HUES6 (cell line): ENCODE results near the gene HDAC9.

Source experiments
- H3K27ac ChIP-seq: 2 replicates; pipeline ENCODE4 v1.7.0; 2013; ENCODE audit warnings: low read depth, mild to moderate bottlenecking, low read length, inconsistent platforms
- H3K27me3 ChIP-seq: 2 replicates; pipeline ENCODE4 v1.6.1; 2013; ENCODE audit warnings: low read length; ENCODE audit not compliant: control insufficient read depth, insufficient read depth
- H3K36me3 ChIP-seq: 2 replicates; pipeline ENCODE4 v1.6.1; 2013; ENCODE audit warnings: low read length; ENCODE audit not compliant: control insufficient read depth, insufficient read depth
- H3K4me1 ChIP-seq: 2 replicates; pipeline ENCODE4 v1.6.1; 2013; ENCODE audit warnings: low read length; ENCODE audit not compliant: control insufficient read depth, insufficient read depth
- H3K4me3 ChIP-seq: 2 replicates; pipeline ENCODE4 v1.5.1; 2013; ENCODE audit warnings: low read depth, low read length
- H3K9ac ChIP-seq: one replicate; pipeline ENCODE4 v1.6.1; 2013; ENCODE audit warnings: mild to moderate bottlenecking, low read length
- H3K9me3 ChIP-seq: 2 replicates; pipeline ENCODE4 v1.6.1; 2013; ENCODE audit warnings: low read depth, low read length; ENCODE audit not compliant: control insufficient read depth, insufficient read depth

Gene HDAC9

DNA sequence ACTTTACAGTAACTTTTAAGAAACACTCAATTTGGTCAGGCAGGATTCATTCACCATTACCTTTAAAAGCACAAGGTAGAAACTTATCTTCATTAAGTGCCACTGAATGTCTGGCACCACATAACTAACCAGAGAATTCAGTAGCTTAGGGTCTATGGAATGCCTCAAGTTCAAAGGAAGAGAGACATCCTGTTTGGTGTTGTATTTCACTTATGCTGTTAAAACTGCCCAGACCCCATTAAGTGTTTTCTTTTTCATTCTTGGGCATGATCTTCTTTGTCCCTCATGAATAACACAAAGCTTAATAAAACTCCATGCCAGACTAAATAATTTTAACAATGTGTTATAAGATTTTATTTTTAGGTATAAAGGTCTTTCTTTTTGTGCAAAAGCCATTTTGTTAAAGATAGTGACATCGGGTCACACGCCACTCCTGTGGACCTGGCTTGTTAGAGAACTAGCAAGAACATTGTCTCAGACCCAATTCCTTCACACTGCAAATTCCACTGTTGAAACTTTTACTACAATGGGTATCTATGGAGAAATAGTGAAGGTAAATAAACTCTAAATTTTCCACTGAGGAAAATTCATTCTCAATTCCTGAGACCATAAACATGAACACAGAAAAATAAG is 400.9 kb downstream of the HDAC9 start:
- H3K9me3 ChIP-seq: no peaks in the 10 kb centered on the region
- H3K27ac ChIP-seq: no peak overlapping the region
- no peak overlapping the region for H3K9ac ChIP-seq
- no peaks in the 10 kb centered on the region for H3K36me3 ChIP-seq
- H3K4me3 ChIP-seq: no peak overlapping the region
- H3K27me3 ChIP-seq: no peaks in the 10 kb centered on the region
- peaks cover 12% of the 10 kb centered on the region; the same call in 1 of the 2 replicates for H3K4me1 ChIP-seq

DNA sequence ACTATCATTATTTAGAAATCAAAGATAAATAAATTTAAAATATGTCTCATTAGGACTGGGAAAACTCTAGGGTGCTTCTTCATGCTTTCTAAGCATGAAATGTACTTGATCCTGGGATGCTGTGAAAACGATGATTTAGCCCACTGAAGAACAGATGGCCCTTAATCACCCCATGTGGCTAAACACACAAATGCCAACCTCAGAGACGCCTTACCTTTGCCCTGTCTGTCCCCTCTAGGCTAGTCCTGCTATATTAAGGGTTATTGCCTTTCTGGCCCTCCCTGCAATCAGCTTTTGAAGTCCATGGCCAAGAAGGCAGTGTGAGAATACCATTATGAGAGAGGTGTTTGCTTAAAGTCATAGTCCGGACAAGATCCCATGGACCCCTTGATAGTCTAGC is 404.7 kb downstream of the HDAC9 start:
- no peak overlapping the region for H3K4me3 ChIP-seq
- H3K36me3 ChIP-seq: no peaks in the 10 kb centered on the region
- no peak overlapping the region for H3K9ac ChIP-seq
- no peaks in the 10 kb centered on the region for H3K9me3 ChIP-seq
- H3K27ac ChIP-seq: no peak overlapping the region
- no peaks in the 10 kb centered on the region for H3K27me3 ChIP-seq
- H3K4me1 ChIP-seq: peaks cover 12% of the 10 kb centered on the region; the same call in 1 of the 2 replicates

DNA sequence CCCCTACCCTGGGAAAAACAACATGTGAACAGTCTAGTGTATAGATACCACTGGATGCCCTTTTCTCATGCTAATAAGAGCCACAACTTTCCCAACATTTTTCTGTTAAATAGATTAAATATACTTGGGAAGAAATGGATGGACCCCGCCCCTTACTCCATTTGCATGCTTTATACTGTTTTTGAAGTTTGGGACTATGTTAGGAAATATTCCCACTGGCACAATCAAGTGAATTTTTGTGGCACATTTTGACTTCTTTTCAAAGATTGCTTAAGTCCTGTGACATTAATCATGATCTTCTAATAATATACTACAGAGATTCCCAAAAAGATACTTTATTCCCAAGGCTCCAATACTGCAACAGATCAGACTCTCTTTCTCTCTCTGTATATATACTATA is 405.3 kb downstream of the HDAC9 start:
- no peak overlapping the region for H3K27ac ChIP-seq
- no peaks in the 10 kb centered on the region for H3K36me3 ChIP-seq
- H3K9ac ChIP-seq: no peak overlapping the region
- H3K27me3 ChIP-seq: no peaks in the 10 kb centered on the region
- no peak overlapping the region for H3K4me3 ChIP-seq
- H3K9me3 ChIP-seq: no peaks in the 10 kb centered on the region
- H3K4me1 ChIP-seq: peaks cover 12% of the 10 kb centered on the region; the same call in 1 of the 2 replicates

DNA sequence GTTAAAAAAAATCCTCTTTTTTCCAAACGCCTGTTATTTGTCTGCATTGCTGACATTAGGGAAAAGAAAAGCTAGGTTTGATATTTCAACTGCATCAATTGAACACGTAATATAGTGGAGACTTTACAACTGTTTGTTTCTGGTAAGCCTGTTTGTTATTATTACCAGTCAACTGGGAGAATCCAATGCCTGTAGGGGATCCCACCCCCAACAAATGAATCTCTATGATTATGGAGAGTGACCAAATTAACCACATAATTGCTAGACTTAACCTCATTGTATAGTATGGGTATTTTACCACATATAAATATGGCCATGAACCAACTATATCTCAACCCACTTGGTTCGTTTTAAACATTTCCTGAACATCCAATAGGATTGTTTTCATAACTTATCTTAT is 405.8 kb downstream of the HDAC9 start:
- Histone ChIP-seq H3K4me3 (no peak overlapping the region), H3K27me3 (no peaks in the 10 kb centered on the region), H3K36me3 (no peaks in the 10 kb centered on the region), H3K4me1 (peaks cover 10% of the 10 kb centered on the region; the same call in 1 of the 2 replicates), H3K27ac (no peak overlapping the region), H3K9me3 (no peaks in the 10 kb centered on the region), H3K9ac (no peak overlapping the region)

DNA sequence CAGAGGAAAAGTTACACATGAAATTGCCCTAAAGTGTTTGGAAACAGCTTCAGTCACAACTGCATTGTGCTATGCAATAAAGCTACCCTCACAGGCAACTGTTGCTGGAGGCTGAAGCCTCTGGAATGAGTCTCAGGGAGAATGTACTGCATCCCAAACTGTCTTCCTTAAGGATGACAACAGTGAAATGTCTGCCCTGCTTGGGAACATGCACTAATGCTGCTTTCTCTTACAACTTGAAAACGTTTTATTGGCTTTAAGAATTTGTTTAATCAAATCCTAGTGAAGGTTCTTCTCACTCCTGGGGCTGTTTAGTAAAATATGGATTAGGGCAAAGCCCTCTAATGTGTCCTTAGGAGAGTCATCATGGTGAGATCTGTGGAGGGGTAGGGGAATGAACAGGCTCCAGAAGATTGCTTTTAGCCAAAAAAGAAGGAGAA is 406.5 kb downstream of the HDAC9 start:
- no peak overlapping the region for H3K9ac ChIP-seq

DNA sequence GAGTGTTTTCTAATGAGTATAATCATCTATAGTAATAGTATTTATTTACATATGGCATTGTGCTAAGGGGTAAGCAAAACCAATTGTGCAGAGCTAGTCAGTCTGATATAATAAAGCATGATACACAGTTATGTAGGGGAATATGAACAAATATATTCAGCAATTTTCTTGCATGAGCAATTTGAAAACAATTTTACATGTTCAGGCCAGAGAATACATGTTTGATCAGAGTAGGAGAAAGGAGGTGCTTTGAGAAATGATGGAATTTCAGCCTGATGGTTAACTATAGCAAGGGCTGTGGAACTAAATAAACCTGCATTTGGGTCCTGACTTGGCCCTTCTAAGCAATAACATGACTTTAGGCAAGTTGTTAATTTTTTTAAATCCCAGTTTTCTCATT is 407.3 kb downstream of the HDAC9 start:
- peaks cover 5% of the 10 kb centered on the region; the same call in 1 of the 2 replicates for H3K4me1 ChIP-seq
- H3K27me3 ChIP-seq: no peaks in the 10 kb centered on the region
- H3K9ac ChIP-seq: no peak overlapping the region
- no peaks in the 10 kb centered on the region for H3K36me3 ChIP-seq
- no peak overlapping the region for H3K4me3 ChIP-seq
- no peaks in the 10 kb centered on the region for H3K9me3 ChIP-seq
- H3K27ac ChIP-seq: no peak overlapping the region

More for the DNA sequence above, 406.5 kb downstream of the HDAC9 start:
- Histone ChIP-seq H3K36me3 (no peaks in the 10 kb centered on the region), H3K4me1 (peaks cover 5% of the 10 kb centered on the region; the same call in 1 of the 2 replicates), H3K9me3 (no peaks in the 10 kb centered on the region), H3K27me3 (no peaks in the 10 kb centered on the region), H3K4me3 (no peak overlapping the region), H3K27ac (no peak overlapping the region)

DNA sequence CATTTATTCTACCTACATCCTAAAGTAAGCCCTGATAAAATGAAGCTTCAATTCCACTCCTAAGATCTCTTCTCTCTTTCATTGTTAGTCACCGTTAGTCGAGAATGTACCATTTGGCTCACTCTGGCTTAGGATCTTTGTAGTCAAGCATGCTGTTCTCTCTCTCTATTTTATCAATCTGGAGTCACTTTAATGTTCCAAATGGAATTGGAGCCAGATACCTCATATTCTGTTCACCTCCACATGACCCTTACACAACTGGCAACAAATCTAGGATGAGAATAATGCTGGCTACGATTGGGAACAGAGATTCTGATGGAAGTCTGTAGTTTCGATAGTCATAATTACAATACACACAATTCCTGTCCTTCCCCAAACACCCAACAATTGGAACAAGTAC is 408.1 kb downstream of the HDAC9 start:
- H3K27ac ChIP-seq: no peak overlapping the region
- peaks cover 5% of the 10 kb centered on the region; the same call in 1 of the 2 replicates for H3K4me1 ChIP-seq

DNA sequence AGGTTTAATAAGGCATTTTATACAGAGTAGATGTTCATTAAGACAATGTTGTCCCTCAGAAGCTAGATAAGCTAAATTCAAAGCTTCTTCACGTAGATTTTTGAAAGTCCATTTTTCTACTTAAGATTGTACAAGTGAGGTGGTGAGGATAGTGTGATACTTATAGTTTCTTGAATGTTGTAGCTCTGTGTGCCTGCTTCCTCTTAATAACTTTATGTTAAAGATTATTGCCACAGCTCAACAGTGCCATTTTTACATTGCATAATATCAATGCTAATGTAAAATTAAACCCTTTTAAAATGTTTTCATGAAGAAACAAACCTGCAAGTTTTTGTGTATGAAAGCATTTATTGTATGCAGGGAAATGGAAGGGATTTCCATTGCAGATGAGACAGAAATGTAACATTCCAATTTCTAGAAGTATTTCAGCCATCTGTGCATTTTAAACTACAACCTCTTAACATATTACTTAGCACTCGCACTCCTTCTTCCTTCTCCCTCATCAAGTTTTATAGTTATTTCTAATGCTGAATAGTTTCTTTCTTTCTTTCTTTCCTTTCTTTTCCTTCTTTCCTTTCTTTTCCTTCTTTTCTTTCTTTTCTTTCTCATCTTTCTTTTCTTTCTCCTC is 409.9 kb downstream of the HDAC9 start:
- Histone ChIP-seq H3K27ac (no peak overlapping the region), H3K4me1 (peaks cover under 1% of the 10 kb centered on the region; the same call in 1 of the 2 replicates), H3K9ac (no peak overlapping the region), H3K4me3 (no peak overlapping the region), H3K36me3 (no peaks in the 10 kb centered on the region), H3K27me3 (no peaks in the 10 kb centered on the region), H3K9me3 (no peaks in the 10 kb centered on the region)

More for the DNA sequence above, 408.1 kb downstream of the HDAC9 start:
- no peaks in the 10 kb centered on the region for H3K9me3 ChIP-seq
- no peak overlapping the region for H3K9ac ChIP-seq
- H3K27me3 ChIP-seq: no peaks in the 10 kb centered on the region
- no peak overlapping the region for H3K4me3 ChIP-seq
- no peaks in the 10 kb centered on the region for H3K36me3 ChIP-seq

DNA sequence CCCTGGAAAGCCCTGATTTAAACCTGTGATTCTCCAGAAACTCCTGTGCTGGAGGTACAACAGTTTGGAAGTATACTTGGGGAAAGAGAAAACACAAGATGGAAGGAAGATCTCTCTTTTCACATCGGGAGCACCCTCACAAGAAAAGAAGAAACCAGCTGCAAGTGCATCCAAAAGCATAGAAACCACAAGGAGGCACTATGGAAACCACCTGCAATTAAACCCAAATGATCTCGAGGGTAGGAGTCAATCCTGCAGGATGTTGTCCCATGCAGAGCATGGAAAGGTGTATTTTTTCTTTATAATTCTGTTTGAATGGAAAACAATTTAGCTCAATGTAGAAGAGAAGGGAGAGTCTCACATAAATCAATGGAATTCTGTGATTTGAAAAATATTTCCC is 411.4 kb downstream of the HDAC9 start:
- H3K4me3 ChIP-seq: no peak overlapping the region
- H3K9ac ChIP-seq: no peak overlapping the region
- no peaks in the 10 kb centered on the region for H3K27me3 ChIP-seq
- H3K4me1 ChIP-seq: no peaks in the 10 kb centered on the region
- no peak overlapping the region for H3K27ac ChIP-seq
- no peaks in the 10 kb centered on the region for H3K9me3 ChIP-seq
- no peaks in the 10 kb centered on the region for H3K36me3 ChIP-seq

DNA sequence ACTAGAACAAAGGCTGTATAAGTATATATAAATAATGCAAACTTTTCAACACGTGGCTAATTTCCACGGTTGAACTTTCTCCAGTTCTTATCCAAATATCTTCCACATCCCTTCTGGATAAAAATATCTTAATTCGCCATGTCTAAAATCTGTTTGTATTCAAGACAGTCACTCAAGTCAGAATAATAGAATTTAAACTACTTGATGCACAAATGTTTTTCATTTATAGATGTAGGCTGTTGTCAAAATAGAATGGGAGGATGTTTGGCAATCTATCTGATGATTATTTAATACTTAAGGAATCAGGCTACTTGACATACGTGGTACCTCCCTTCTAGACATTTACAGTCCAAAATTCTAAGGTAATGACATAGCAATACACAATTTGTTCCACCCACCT is 417.6 kb downstream of the HDAC9 start:
- H3K4me1 ChIP-seq: 0 out of 2 replicates have a peak, but pooled peaks cover 8% of the 10 kb centered on the region
- H3K4me3 ChIP-seq: no peak overlapping the region
- H3K36me3 ChIP-seq: no peaks in the 10 kb centered on the region
- H3K9me3 ChIP-seq: no peaks in the 10 kb centered on the region
- H3K9ac ChIP-seq: no peak overlapping the region
- H3K27me3 ChIP-seq: no peaks in the 10 kb centered on the region
- no peak overlapping the region for H3K27ac ChIP-seq

DNA sequence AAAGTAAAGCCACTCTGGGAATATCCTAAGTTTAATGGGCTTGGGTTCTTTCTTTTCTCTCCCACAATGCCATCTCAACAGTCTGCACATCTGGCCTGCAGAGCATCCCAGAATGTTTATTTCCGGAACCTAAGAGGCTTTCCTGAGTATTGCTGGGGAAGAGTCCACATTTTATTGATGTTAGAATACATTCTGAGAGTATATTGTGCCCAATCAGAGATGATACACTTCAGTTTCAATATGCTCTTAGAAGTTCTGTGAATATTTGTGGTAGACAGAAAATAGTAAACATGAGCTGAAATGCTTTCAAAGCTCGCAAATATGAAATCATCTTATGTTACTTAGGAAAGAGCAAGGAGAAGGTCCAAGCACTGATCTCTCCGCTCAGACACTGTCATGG is 421.3 kb downstream of the HDAC9 start:
- Histone ChIP-seq H3K36me3 (no peaks in the 10 kb centered on the region), H3K4me1 (0 out of 2 replicates have a peak, but pooled peaks cover 8% of the 10 kb centered on the region), H3K4me3 (no peak overlapping the region), H3K27ac (no peak overlapping the region), H3K27me3 (no peaks in the 10 kb centered on the region), H3K9ac (no peak overlapping the region), H3K9me3 (no peaks in the 10 kb centered on the region; the same call in 1 of the 2 replicates)
